ENCODE measurements around the gene CLDN18.

The CLDN18 gene

GRCh38 chr3:138063416-138063815, 53.5 kb downstream of the CLDN18 start:
- no peak for DNase-seq (ENCODE audit: low spot score)

- no peak for DNase-seq (ENCODE audit: low spot score)
Observed at GRCh38 chr3:138065949-138066348, 56.0 kb downstream of the CLDN18 start.

GRCh38 chr3:138066383-138066782, 56.4 kb downstream of the CLDN18 start:
- no peak for DNase-seq (ENCODE audit: low spot score)

GRCh38 chr3:138066972-138067371, 57.0 kb downstream of the CLDN18 start:
- no peak for DNase-seq (ENCODE audit: low spot score)

GRCh38 chr3:138068046-138068445, 58.1 kb downstream of the CLDN18 start:
- no peak for DNase-seq (ENCODE audit: low spot score)

- DNase-seq (ENCODE audit: low spot score) = peak; percentile 56
Observed at GRCh38 chr3:138068579-138069174, 58.7 kb downstream of the CLDN18 start.

- no peak for DNase-seq (ENCODE audit: low spot score)
Observed at GRCh38 chr3:138070006-138070405, 60.0 kb downstream of the CLDN18 start.

GRCh38 chr3:138072796-138073195, 62.8 kb downstream of the CLDN18 start:
- no peak for DNase-seq (ENCODE audit: low spot score)

- DNase-seq (ENCODE audit: low spot score) = no peak
Observed at GRCh38 chr3:138078096-138078495, 68.1 kb downstream of the CLDN18 start.

GRCh38 chr3:138078901-138079344, 69.0 kb downstream of the CLDN18 start:
- peak; percentile 55 for DNase-seq (ENCODE audit: low spot score)

- no peak for DNase-seq (ENCODE audit: low spot score)
Observed at GRCh38 chr3:138079901-138080300, 69.9 kb downstream of the CLDN18 start.

GRCh38 chr3:138081371-138082084, 71.6 kb downstream of the CLDN18 start:
- DNase-seq (ENCODE audit: low spot score) = no peak

- DNase-seq (ENCODE audit: low spot score) = no peak
Observed at GRCh38 chr3:138082085-138082991, 72.4 kb downstream of the CLDN18 start.

GRCh38 chr3:138082992-138083386, 73.0 kb downstream of the CLDN18 start:
- no peak for DNase-seq (ENCODE audit: low spot score)

All from kidney capillary endothelial cell (primary cell).